GM10248 (cell line): ENCODE data around the gene PRDM1.

Experiments
- CTCF ChIA-PET: fragments of 300-600 bp; sonication (Branson Sonifier 250); formaldehyde crosslinking; extraction: SDS; loops from one replicate; lab custom pipeline; 2021; ENCODE audit warnings: antibody characterized with exemption; lab: Yijun Ruan, JAX
- POLR2A ChIA-PET: fragments of 350-650 bp; sonication (Branson Sonifier 250); formaldehyde crosslinking; extraction: SDS; loops from one replicate; lab custom pipeline; 2020; ENCODE audit warnings: antibody characterized with exemption; lab: Yijun Ruan, JAX
- DNase-seq: peaks from one replicate; pipeline ENCODE4 v3.0.0; 2012; ENCODE audit errors: extremely low spot score
- CTCF ChIP-seq: IDR thresholded peaks from 2 replicates; pipeline ENCODE4 v1.5.1; 2012; ENCODE audit warnings: mild to moderate bottlenecking, low read depth; ENCODE audit errors: extremely low read depth, missing control alignments, control extremely low read depth

The PRDM1 gene

GRCh38 chr6:106124437-106125430 is 38.6 kb downstream of the PRDM1 start:
- CTCF ChIA-PET: interaction anchor here (1.3 kb wide), 2 partner anchors 12 to 32 kb away, joined by 3 to 7 read pairs; no protein-coding TSS in a partner anchor
- DNase-seq: peak; percentile 38
- POLR2A ChIA-PET: interaction anchor here (0.6 kb wide), 1 partner anchor 178 kb away, joined by 3 read pairs; no protein-coding TSS in a partner anchor

GRCh38 chr6:106125925-106126435 is 39.8 kb downstream of the PRDM1 start:
- POLR2A ChIA-PET: no interaction called here
- no peak for TF ChIP-seq CTCF
- CTCF ChIA-PET: interaction anchor here (0.9 to 1.7 kb wide), 3 partner anchors 13 to 175 kb away, joined by 3 to 7 read pairs (median 3); no protein-coding TSS in a partner anchor
- DNase-seq: peak; percentile 52

More at GRCh38 chr6:106124437-106125430, 38.6 kb downstream of the PRDM1 start:
- no peak for TF ChIP-seq CTCF

- TF ChIP-seq CTCF: no peak
- ChIA-PET POLR2A (no interaction called here), CTCF (interaction anchor here (0.9 to 1.7 kb wide), 3 partner anchors 12 to 174 kb away, joined by 3 to 7 read pairs (median 3); no protein-coding TSS in a partner anchor)
- DNase-seq: no peak
These were observed 40.3 kb downstream of the PRDM1 start for GRCh38 chr6:106126482-106126881.

- no peak for DNase-seq
- CTCF ChIA-PET: interaction anchor here (0.8 to 3.1 kb wide), 4 partner anchors 12 to 94 kb away, joined by 3 to 19 read pairs (median 4); no protein-coding TSS in a partner anchor
- TF ChIP-seq CTCF: no peak
- POLR2A ChIA-PET: no interaction called here
These were observed 43.0 kb downstream of the PRDM1 start for GRCh38 chr6:106128981-106129781.

GRCh38 chr6:106132153-106132698 is 46.1 kb downstream of the PRDM1 start:
- ChIA-PET CTCF (interaction anchor here (1.0 to 1.7 kb wide), 3 partner anchors 8 to 14 kb away, joined by 3 to 7 read pairs (median 3); no protein-coding TSS in a partner anchor), POLR2A (no interaction called here)
- no peak for TF ChIP-seq CTCF
- DNase-seq: no peak

- no peak for TF ChIP-seq CTCF
- no peak for DNase-seq
- CTCF ChIA-PET: interaction anchor here (1.0 to 1.7 kb wide), 4 partner anchors 7 to 14 kb away, joined by 3 to 7 read pairs (median 3); no protein-coding TSS in a partner anchor
- POLR2A ChIA-PET: no interaction called here
These were observed 46.9 kb downstream of the PRDM1 start for GRCh38 chr6:106133040-106133439.
